OCI-LY3 (cell line): ENCODE results near the gene NOL4L.

ENCODE experiments used
- H2AFZ ChIP-seq: fragments of 200-600, 300-600 bp; shearing (Covaris generic); 2 replicates; pipeline ENCODE4 v1.6.0; 2014; ENCODE audit warnings: antibody characterized with exemption, low read depth, low read length
- H3K27ac ChIP-seq: fragments of 200-600, 300-600 bp; sonication (generic); 2 replicates; pipeline ENCODE4 v1.5.1; 2014; ENCODE audit warnings: mild to moderate bottlenecking, low read length, moderate library complexity, mixed read lengths
- H3K27me3 ChIP-seq: fragments of 200-600, 300-600 bp; sonication (generic); 2 replicates; pipeline ENCODE4 v1.6.1; 2014; ENCODE audit warnings: low read depth, low read length, mixed read lengths
- H3K36me3 ChIP-seq: fragments of 200-600, 300-600 bp; sonication (generic); replicated peaks from 2 replicates; pipeline ENCODE3; 2014; ENCODE audit warnings: low read depth, low read length, mixed read lengths
- H3K4me1 ChIP-seq: fragments of 300-600, 200-600 bp; sonication (generic); 2 replicates; pipeline ENCODE4 v1.6.1; 2014; ENCODE audit warnings: low read length, mixed read lengths
- H3K4me2 ChIP-seq: fragments of 200-600, 300-600 bp; sonication (generic); 2 replicates; pipeline ENCODE4 v1.6.1; 2014; ENCODE audit warnings: low read length, mixed read lengths
- H3K4me3 ChIP-seq: fragments of 300-600, 200-600 bp; sonication (generic); 2 replicates; pipeline ENCODE4 v1.5.1; 2014; ENCODE audit warnings: antibody characterized with exemption, mild to moderate bottlenecking, low read length, moderate library complexity
- H3K79me2 ChIP-seq: fragments of 300-600, 200-600 bp; shearing (Covaris generic); 2 replicates; pipeline ENCODE4 v1.6.1; 2014; ENCODE audit warnings: mild to moderate bottlenecking, low read length, mixed read lengths
- H3K9ac ChIP-seq: fragments of 300-600, 200-600 bp; shearing (Covaris generic); 2 replicates; pipeline ENCODE4 v1.6.0; 2014; ENCODE audit warnings: mild to moderate bottlenecking, low read length, moderate library complexity
- H3K9me3 ChIP-seq: fragments of 200-600, 300-600 bp; shearing (Covaris generic); 2 replicates; pipeline ENCODE4 v1.6.1; 2014; ENCODE audit warnings: low read length, mixed read lengths; ENCODE audit not compliant: insufficient read depth
- H4K20me1 ChIP-seq: fragments of 200-600, 300-600 bp; sonication (generic); 2 replicates; pipeline ENCODE4 v1.6.1; 2016; ENCODE audit warnings: low read length, mixed read lengths; ENCODE audit not compliant: insufficient read depth
- CTCF ChIP-seq: fragments of 200-600, 300-600 bp; sonication (generic); IDR thresholded peaks from 2 replicates; pipeline ENCODE4 v1.5.1; 2014; ENCODE audit warnings: antibody characterized with exemption, low read length, low read depth
- EZH2phosphoT487 ChIP-seq: fragments of 200-600 bp; shearing (Covaris generic); IDR thresholded peaks from 2 replicates; pipeline ENCODE4 v1.6.1; 2018; ENCODE audit warnings: antibody characterized with exemption, mixed run types, low read depth

The NOL4L gene

GRCh38 chr20:32566379-32567374 is 18.5 kb downstream of the NOL4L start:
- Histone ChIP-seq H3K4me3 (no peak overlapping the region), H3K27ac (no peak overlapping the region), H3K36me3 (no peaks in the 10 kb centered on the region), H4K20me1 (no peaks in the 10 kb centered on the region), H3K9me3 (no peaks in the 10 kb centered on the region), H3K9ac (no peak overlapping the region), H3K4me1 (no peaks in the 10 kb centered on the region), H2AFZ (no peak overlapping the region), H3K4me2 (no peak overlapping the region), H3K27me3 (peaks cover 31% of the 10 kb centered on the region), H3K79me2 (no peaks in the 10 kb centered on the region)
- no peak for TF ChIP-seq CTCF
- TF ChIP-seq EZH2phosphoT487 = no peak

- no peak overlapping the region for H3K4me3 ChIP-seq
- no peak overlapping the region for H3K4me2 ChIP-seq
- H3K27ac ChIP-seq = no peak overlapping the region
- H2AFZ ChIP-seq = no peak overlapping the region
- H3K9ac ChIP-seq = no peak overlapping the region
- TF ChIP-seq CTCF (no peak), EZH2phosphoT487 (no peak)
- H3K27me3 ChIP-seq = peaks cover 26% of the 10 kb centered on the region
- no peaks in the 10 kb centered on the region for H4K20me1 ChIP-seq
- no peaks in the 10 kb centered on the region for H3K79me2 ChIP-seq
- no peaks in the 10 kb centered on the region for H3K4me1 ChIP-seq
- no peaks in the 10 kb centered on the region for H3K36me3 ChIP-seq
- H3K9me3 ChIP-seq = no peaks in the 10 kb centered on the region
Observed at GRCh38 chr20:32565735-32566032, 19.4 kb downstream of the NOL4L start.

- Histone ChIP-seq H4K20me1 (no peaks in the 10 kb centered on the region), H2AFZ (no peak overlapping the region), H3K9me3 (no peaks in the 10 kb centered on the region), H3K4me1 (no peaks in the 10 kb centered on the region), H3K4me3 (no peak overlapping the region), H3K4me2 (no peak overlapping the region), H3K79me2 (no peaks in the 10 kb centered on the region), H3K36me3 (no peaks in the 10 kb centered on the region), H3K27ac (no peak overlapping the region), H3K27me3 (peaks cover 21% of the 10 kb centered on the region), H3K9ac (no peak overlapping the region)
- no peak for TF ChIP-seq CTCF
- no peak for TF ChIP-seq EZH2phosphoT487
Observed at GRCh38 chr20:32564921-32565734, 20.0 kb downstream of the NOL4L start.

GRCh38 chr20:32564440-32564839 is 20.7 kb downstream of the NOL4L start:
- peaks cover 15% of the 10 kb centered on the region for H3K27me3 ChIP-seq
- H2AFZ ChIP-seq = no peak overlapping the region
- no peak overlapping the region for H3K4me3 ChIP-seq
- no peaks in the 10 kb centered on the region for H3K36me3 ChIP-seq
- no peak overlapping the region for H3K4me2 ChIP-seq
- no peak overlapping the region for H3K9ac ChIP-seq
- H3K79me2 ChIP-seq = no peaks in the 10 kb centered on the region
- no peak overlapping the region for H3K27ac ChIP-seq
- no peaks in the 10 kb centered on the region for H3K4me1 ChIP-seq
- H4K20me1 ChIP-seq = no peaks in the 10 kb centered on the region
- TF ChIP-seq CTCF (no peak), EZH2phosphoT487 (no peak)
- no peaks in the 10 kb centered on the region for H3K9me3 ChIP-seq
